RWPE1 (cell line): ENCODE results near the gene CRYAA.
A peak's percentile ranks its signal among the peaks of the same experiment; 100 is the strongest.

Experiments used
- CTCF ChIA-PET: fragments of 350-600 bp; sonication (Branson Sonifier 250); formaldehyde crosslinking; extraction: SDS; loops from one replicate; lab custom pipeline; 2021; lab: Yijun Ruan, JAX
- POLR2A ChIA-PET: fragments of 400-600 bp; formaldehyde crosslinking; extraction: SDS; loops from one replicate; lab custom pipeline; 2020; ENCODE audit warnings: antibody characterized with exemption; ENCODE audit not compliant: low non-redundant PET; lab: Yijun Ruan, JAX
- DNase-seq: peaks from one replicate; pipeline ENCODE4 v3.0.0; 2012; ENCODE audit warnings: low spot score
- H3K27ac ChIP-seq: fragments of 450-650 bp; 2 replicates; pipeline ENCODE4 v1.5.1; 2017
- CTCF ChIP-seq: fragments of 450-650 bp; conservative IDR thresholded peaks from 2 replicates; pipeline ENCODE4 v1.5.1; 2017; ENCODE audit warnings: low read depth, mild to moderate bottlenecking

Gene CRYAA

GRCh38 chr21:43207043-43207315 is 38.2 kb downstream of the CRYAA start:
- POLR2A ChIA-PET = no interaction called here

GRCh38 chr21:43207868-43208267 is 39.1 kb downstream of the CRYAA start:
- ChIA-PET CTCF (interaction anchor here (0.6 to 0.9 kb wide), 2 partner anchors 151 to 496 kb away, joined by 3 read pairs; no protein-coding TSS in a partner anchor), POLR2A (no interaction called here)
- DNase-seq = no peak
- no peak overlapping the region for H3K27ac ChIP-seq
- no peak for TF ChIP-seq CTCF

More at GRCh38 chr21:43207043-43207315, 38.2 kb downstream of the CRYAA start:
- DNase-seq = no peak
- no peak for TF ChIP-seq CTCF
- no peak overlapping the region for H3K27ac ChIP-seq
- CTCF ChIA-PET = interaction anchor here (0.9 kb wide), 1 partner anchor 151 kb away, joined by 3 read pairs; no protein-coding TSS in a partner anchor

- DNase-seq = no peak
- H3K27ac ChIP-seq = no peak overlapping the region
- TF ChIP-seq CTCF = no peak
- CTCF ChIA-PET = no interaction called here
- POLR2A ChIA-PET = no interaction called here
Measured at GRCh38 chr21:43208561-43209332, 39.9 kb downstream of the CRYAA start.

GRCh38 chr21:43209575-43210453 is 41.0 kb downstream of the CRYAA start:
- ChIA-PET CTCF (interaction anchor here (0.6 kb wide), 1 partner anchor 63 kb away, joined by 3 read pairs; no protein-coding TSS in a partner anchor), POLR2A (no interaction called here)
- DNase-seq = peak; percentile 32
- peak overlapping the region; percentile 28 for H3K27ac ChIP-seq
- TF ChIP-seq CTCF = no peak

GRCh38 chr21:43210454-43211071 is 41.8 kb downstream of the CRYAA start:
- CTCF ChIA-PET = interaction anchor here (0.6 kb wide), 1 partner anchor 9 kb away, joined by 3 read pairs; no protein-coding TSS in a partner anchor
- no peak for DNase-seq

More at GRCh38 chr21:43210454-43211071, 41.8 kb downstream of the CRYAA start:
- TF ChIP-seq CTCF = no peak
- peak overlapping the region; percentile 28 for H3K27ac ChIP-seq
- POLR2A ChIA-PET = no interaction called here
